HepG2 (cell line): Measurements from ENCODE around the gene CFAP100. TPM values are rescaled to one million over a fixed set of nuclear protein-coding genes. Genes with fewer than 3 reads are reported as not detected.

ENCODE experiments used
- ATAC-seq: fragments of 200-7000 bp; cut with Tn5 transposase; 3 replicates; pipeline ENCODE4 v1.9.1; 2020; ENCODE audit warnings: mild to moderate bottlenecking, moderate library complexity
- BruUV-seq: library from RNA; stranded (reverse); fragments of 400-500 nt; replicated peaks from 2 replicates; lab custom pipeline; 2021; lab: Mats Ljungman, UMichigan
- CTCF ChIA-PET: fragments of 300-600 bp; formaldehyde crosslinking; extraction: SDS; loops from one replicate; lab custom pipeline; 2021; ENCODE audit warnings: low total read pairs, inconsistent platforms, low intra/inter-chr PET ratio; lab: Yijun Ruan, JAX
- POLR2A ChIA-PET: fragments of 350-600 bp; sonication (Branson Sonifier 250); formaldehyde crosslinking; loops from one replicate; lab custom pipeline; 2020; ENCODE audit warnings: antibody characterized with exemption, inconsistent platforms; lab: Yijun Ruan, JAX
- DNase-seq: peaks from one replicate; pipeline ENCODE4 v3.0.0-alpha.2; 2015; ENCODE audit warnings: low spot score
- FAIRE-seq: peaks from 3 replicates; lab custom pipeline; 2011; peaks lifted over from hg19 to GRCh38; lab: Jason Lieb, UNC
- H2AFZ ChIP-seq: one replicate; pipeline ENCODE4 v1.6.1; 2011; ENCODE audit warnings: low read length, inconsistent platforms
- H3K27ac ChIP-seq: fragments of 300-600 bp; 3 replicates; pipeline ENCODE4 v1.8.0; 2011; ENCODE audit warnings: mixed run types, mild to moderate bottlenecking, mixed read lengths, low read length, inconsistent platforms; ENCODE audit not compliant: insufficient read depth; ENCODE audit errors: extremely low read length
- H3K27me3 ChIP-seq, 2 experiments: fragments of 200-600 bp in 1 of 2; 2 replicates in 1 of 2; 3 replicates in 1 of 2; pipeline versions ENCODE4 v1.6.0 to v1.8.0; 2011; ENCODE audit warnings: low read length in 2 of 2, mild to moderate bottlenecking in 2 of 2, moderate library complexity in 2 of 2, inconsistent platforms in 1 of 2; ENCODE audit not compliant: insufficient read depth in 2 of 2, control insufficient read depth in 1 of 2
- H3K36me3 ChIP-seq, 2 experiments: fragments of 200-600 bp in 1 of 2; replicated peaks in 1 of 2; 2 replicates in 1 of 2; 3 replicates in 1 of 2; pipeline versions ENCODE4 v1.5.1 to v1.8.0; 2011; ENCODE audit warnings: low read length in 2 of 2, inconsistent platforms in 1 of 2; ENCODE audit not compliant: insufficient read depth in 2 of 2, control insufficient read depth in 1 of 2
- H3K4me1 ChIP-seq: 2 replicates; pipeline ENCODE4 v1.5.1; 2012; ENCODE audit warnings: low read length, inconsistent platforms; ENCODE audit not compliant: insufficient read depth
- H3K4me2 ChIP-seq: 2 replicates; pipeline ENCODE4 v1.6.0; 2011; ENCODE audit warnings: low read depth, low read length, inconsistent platforms
- H3K4me3 ChIP-seq, 3 experiments: fragments of 200-600 bp in 1 of 3; sonication (generic), shearing (Covaris generic) in 1 of 3; replicated peaks in 1 of 3; 2 replicates each; pipeline ENCODE4 v1.5.1; 2011 to 2016; ENCODE audit warnings: low read length in 3 of 3, inconsistent platforms in 2 of 3, low read depth in 2 of 3, mild to moderate bottlenecking in 2 of 3, control low read depth in 1 of 3, mixed read lengths in 1 of 3; ENCODE audit not compliant: insufficient read depth in 1 of 3
- H3K79me2 ChIP-seq: one replicate; pipeline ENCODE4 v1.6.1; 2011; ENCODE audit warnings: low read length, inconsistent platforms; ENCODE audit not compliant: insufficient read depth
- H3K9ac ChIP-seq: 2 replicates; pipeline ENCODE4 v1.6.0; 2011; ENCODE audit warnings: mild to moderate bottlenecking, low read depth, low read length, inconsistent platforms; ENCODE audit not compliant: insufficient read depth
- H3K9me3 ChIP-seq: 2 replicates; pipeline ENCODE4 v1.5.1; 2012; ENCODE audit warnings: mild to moderate bottlenecking, low read length
- H4K20me1 ChIP-seq: 2 replicates; pipeline ENCODE4 v1.6.0; 2011; ENCODE audit warnings: inconsistent platforms, mild to moderate bottlenecking, low read length, moderate library complexity; ENCODE audit not compliant: insufficient read depth
- BRD4 ChIP-seq: sonication (generic); formaldehyde crosslinking; IDR thresholded peaks from 2 replicates; pipeline ENCODE4 v1.4.0; 2020; ENCODE audit warnings: missing genetic modification reagents
- HNRNPK ChIP-seq: fragments of 200-400 bp; formaldehyde crosslinking; IDR thresholded peaks from 2 replicates; pipeline ENCODE4 v1.6.1; 2018; ENCODE audit warnings: low read length, low read depth, moderate library complexity, mild to moderate bottlenecking; ENCODE audit not compliant: poor library complexity, severe bottlenecking
- MAX ChIP-seq: IDR thresholded peaks from 2 replicates; pipeline ENCODE4 v1.6.1; 2012; ENCODE audit warnings: inconsistent platforms
- POLR2AphosphoS5 ChIP-seq: IDR thresholded peaks from 2 replicates; pipeline ENCODE4 v1.6.1; 2012; ENCODE audit warnings: low read depth, low read length
- SYNCRIP ChIP-seq: fragments of 200-400 bp; formaldehyde crosslinking; IDR thresholded peaks from 2 replicates; pipeline ENCODE4 v1.6.1; 2018; ENCODE audit warnings: mild to moderate bottlenecking, low read depth, low read length; ENCODE audit not compliant: insufficient read depth
- ZFP37 ChIP-seq: sonication (generic); formaldehyde crosslinking; IDR thresholded peaks from 2 replicates; pipeline ENCODE4 v1.4.0; 2020; ENCODE audit warnings: missing genetic modification reagents, borderline replicate concordance
- WGBS: methylation state at CpG from one replicate; pipeline ENCODE4 v1.1.6; 2017; ENCODE audit warnings: low lambda C conversion rate; 5-methylcytosine and 5-hydroxymethylcytosine counted together
- in situ Hi-C: cut with HindIII; loops from 2 replicates; pipeline ENCODE4 v1.10.0; 2017; ENCODE audit warnings: low pct_unique_long_range_greater_than_20kb; ENCODE audit not compliant: extremely low pct_ligation_motif_present
- intact Hi-C: fragments of 100-400 bp; cut with micrococcal nuclease; formaldehyde crosslinking; loops from one replicate; pipeline ENCODE4 v1.10.0; 2022; ENCODE audit not compliant: unreplicated experiment
- polyA plus RNA-seq, 8 experiments: library from polyadenylated mRNA; depleted of rRNA in 3 of 8; stranded (reverse) in 7 of 8; unstranded in 1 of 8; fragments of >200 nt; fragmentation: Illumina TruSeq in 4 of 8; extraction: Trizol in 4 of 8; gene quantifications; 2 replicates each; pipeline versions ENCODE4 v1.2.1 to v1.2.3, GENCODE V29; 2011 to 2016; ENCODE audit warnings: low read depth in 4 of 8, missing spikeins in 1 of 8, mixed read lengths in 1 of 8; ENCODE audit not compliant: insufficient read depth in 1 of 8
- total RNA-seq, 5 experiments: library from RNA; depleted of rRNA; stranded (reverse); fragments of >200 nt; fragmentation: Illumina TruSeq; extraction: Trizol; gene quantifications; 2 replicates each; pipeline ENCODE4 v1.2.3, GENCODE V29; 2016; ENCODE audit warnings: low read depth in 1 of 5
- TF ChIP-seq, protein P1 (sequence below), 2 experiments: sonication (generic) in 1 of 2; formaldehyde crosslinking in 1 of 2; IDR thresholded peaks; 2 replicates each; pipeline versions ENCODE4 v1.4.0 to v1.6.1; 2016 to 2020; ENCODE audit warnings: borderline replicate concordance in 1 of 2, low read depth in 1 of 2, mild to moderate bottlenecking in 1 of 2, missing genetic modification reagents in 1 of 2
- TF ChIP-seq, protein P2 (sequence below): sonication (generic); formaldehyde crosslinking; IDR thresholded peaks from 2 replicates; pipeline ENCODE4 v1.4.0; 2020; ENCODE audit warnings: missing genetic modification reagents, borderline replicate concordance

CFAP100 gene
- total and polyA plus RNA-seq, 2 of the 13 experiments (the other 11 are each of a cell fraction or from before 2014, with no cell fraction given): 0.32 TPM; not detected in 1

DNA sequence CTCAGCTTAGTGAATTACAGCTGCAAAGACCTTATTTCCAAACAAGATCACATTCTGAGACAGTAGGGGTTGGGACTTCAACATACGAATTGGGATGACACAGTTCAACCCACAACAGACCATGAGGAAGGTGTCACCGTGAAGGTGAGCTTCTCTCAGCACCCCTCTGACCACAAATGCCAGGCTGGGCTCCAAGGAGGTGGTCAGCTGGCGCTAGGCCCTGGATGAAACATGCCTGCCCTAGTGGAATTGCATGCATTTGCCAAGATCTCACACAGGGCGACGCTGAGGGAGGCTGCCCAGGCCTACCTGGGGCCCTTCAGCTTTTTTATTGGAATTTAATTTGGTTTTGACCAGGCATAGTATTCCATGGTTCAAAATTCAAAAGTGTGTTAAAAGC is 1.8 kb downstream of the CFAP100 start (continued):
- no peak for TF ChIP-seq MAX
- TF ChIP-seq BRD4: no peak
- TF ChIP-seq, all 625 proteins: peak for 0

DNA sequence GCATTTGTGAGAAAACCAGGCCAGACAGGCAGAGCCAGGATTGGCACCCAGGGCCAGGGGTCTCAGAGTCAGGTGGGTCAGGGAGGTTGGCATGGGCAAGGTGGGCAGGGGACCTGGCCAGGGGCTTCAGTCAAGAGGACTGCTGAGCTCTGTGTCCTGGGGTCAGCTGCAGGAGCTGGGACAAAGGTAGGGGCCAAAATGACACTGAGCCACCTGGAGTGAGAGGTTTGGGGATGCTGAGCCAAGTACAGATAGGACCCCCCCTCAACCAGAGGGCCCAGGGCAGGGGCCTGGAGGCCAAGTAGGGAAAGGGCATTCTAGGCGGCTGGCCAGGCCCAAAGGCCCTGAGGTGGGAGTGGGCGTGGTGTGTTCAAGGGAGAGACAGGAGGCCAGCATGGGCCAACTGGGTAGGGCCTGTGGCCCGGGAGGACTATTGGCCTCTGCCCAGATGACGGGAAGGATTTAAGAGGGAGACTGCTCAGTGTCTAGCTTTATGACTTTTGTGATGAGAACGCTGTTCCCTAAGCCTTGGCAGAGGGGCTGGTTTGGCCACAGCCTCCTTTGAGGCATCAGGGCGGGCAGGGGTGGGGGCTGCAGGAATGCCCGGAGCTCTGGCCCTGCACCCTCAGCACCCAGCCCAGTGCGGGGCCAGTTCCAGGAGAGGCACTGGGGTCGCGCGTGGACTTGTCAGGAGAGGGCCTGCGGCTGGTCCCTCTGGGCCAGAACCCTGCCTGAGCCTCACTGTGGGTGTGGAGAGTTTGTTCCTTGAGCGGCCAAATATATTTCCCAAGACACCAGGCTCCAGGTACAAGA is 3.1 kb downstream of the CFAP100 start:
- Histone ChIP-seq H3K27me3 (peaks cover 2 to 40% of the 10 kb centered on the region in 2 experiments; a peak in 3 of 5 replicates), H3K4me2 (no peak overlapping the region), H3K4me1 (no peaks in the 10 kb centered on the region), H3K27ac (no peak overlapping the region), H4K20me1 (no peaks in the 10 kb centered on the region), H3K79me2 (no peaks in the 10 kb centered on the region), H2AFZ (no peak overlapping the region), H3K9me3 (no peaks in the 10 kb centered on the region), H3K36me3 (no peaks in the 10 kb centered on the region), H3K9ac (no peak overlapping the region), H3K4me3 (no peak overlapping the region)
- DNase-seq (no peak), ATAC-seq (no peak; the same call in 2 of the 3 replicates), FAIRE-seq (no peak)
- TF ChIP-seq POLR2AphosphoS5 (no peak), HNRNPK (no peak), ZFP37 (CRISPR knock-in tag) (no peak), SYNCRIP (no peak)
- TF ChIP-seq, protein P1, sequence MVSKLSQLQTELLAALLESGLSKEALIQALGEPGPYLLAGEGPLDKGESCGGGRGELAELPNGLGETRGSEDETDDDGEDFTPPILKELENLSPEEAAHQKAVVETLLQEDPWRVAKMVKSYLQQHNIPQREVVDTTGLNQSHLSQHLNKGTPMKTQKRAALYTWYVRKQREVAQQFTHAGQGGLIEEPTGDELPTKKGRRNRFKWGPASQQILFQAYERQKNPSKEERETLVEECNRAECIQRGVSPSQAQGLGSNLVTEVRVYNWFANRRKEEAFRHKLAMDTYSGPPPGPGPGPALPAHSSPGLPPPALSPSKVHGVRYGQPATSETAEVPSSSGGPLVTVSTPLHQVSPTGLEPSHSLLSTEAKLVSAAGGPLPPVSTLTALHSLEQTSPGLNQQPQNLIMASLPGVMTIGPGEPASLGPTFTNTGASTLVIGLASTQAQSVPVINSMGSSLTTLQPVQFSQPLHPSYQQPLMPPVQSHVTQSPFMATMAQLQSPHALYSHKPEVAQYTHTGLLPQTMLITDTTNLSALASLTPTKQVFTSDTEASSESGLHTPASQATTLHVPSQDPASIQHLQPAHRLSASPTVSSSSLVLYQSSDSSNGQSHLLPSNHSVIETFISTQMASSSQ (IDR thresholded peaks at IDR 0.05; ENCODE audit: low read depth): no peak
- TF ChIP-seq, protein P1 (CRISPR knock-in tag; IDR thresholded peaks at IDR 0.05; ENCODE audit: borderline replicate concordance): no peak
- TF ChIP-seq, protein P2, sequence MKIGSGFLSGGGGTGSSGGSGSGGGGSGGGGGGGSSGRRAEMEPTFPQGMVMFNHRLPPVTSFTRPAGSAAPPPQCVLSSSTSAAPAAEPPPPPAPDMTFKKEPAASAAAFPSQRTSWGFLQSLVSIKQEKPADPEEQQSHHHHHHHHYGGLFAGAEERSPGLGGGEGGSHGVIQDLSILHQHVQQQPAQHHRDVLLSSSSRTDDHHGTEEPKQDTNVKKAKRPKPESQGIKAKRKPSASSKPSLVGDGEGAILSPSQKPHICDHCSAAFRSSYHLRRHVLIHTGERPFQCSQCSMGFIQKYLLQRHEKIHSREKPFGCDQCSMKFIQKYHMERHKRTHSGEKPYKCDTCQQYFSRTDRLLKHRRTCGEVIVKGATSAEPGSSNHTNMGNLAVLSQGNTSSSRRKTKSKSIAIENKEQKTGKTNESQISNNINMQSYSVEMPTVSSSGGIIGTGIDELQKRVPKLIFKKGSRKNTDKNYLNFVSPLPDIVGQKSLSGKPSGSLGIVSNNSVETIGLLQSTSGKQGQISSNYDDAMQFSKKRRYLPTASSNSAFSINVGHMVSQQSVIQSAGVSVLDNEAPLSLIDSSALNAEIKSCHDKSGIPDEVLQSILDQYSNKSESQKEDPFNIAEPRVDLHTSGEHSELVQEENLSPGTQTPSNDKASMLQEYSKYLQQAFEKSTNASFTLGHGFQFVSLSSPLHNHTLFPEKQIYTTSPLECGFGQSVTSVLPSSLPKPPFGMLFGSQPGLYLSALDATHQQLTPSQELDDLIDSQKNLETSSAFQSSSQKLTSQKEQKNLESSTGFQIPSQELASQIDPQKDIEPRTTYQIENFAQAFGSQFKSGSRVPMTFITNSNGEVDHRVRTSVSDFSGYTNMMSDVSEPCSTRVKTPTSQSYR (CRISPR knock-in tag): no peak
- ChIA-PET CTCF (no interaction called here), POLR2A (no interaction called here)
- intact Hi-C loops (no loop called here), in situ Hi-C loops (no loop called here)
- BruUV-seq: no TSS peak
- 26% methylated on average over 9 of the region's 13 CpGs for WGBS
